ENCODE measurements around the gene TNFSF13B. TPM values are rescaled to one million over a fixed set of nuclear protein-coding genes. Genes with fewer than 3 reads are reported as not detected.

Gene TNFSF13B
- total and polyA plus RNA-seq, 10 of the 15 experiments (the other 5 are each of a cell fraction or from before 2014, with no cell fraction given) = 11.0 to 64.2 (median 17.0) TPM

GRCh38 chr13:108349269-108349668 is 79.8 kb downstream of the TNFSF13B start:
- H3K9me3 ChIP-seq (replicated peaks; ENCODE audit: control insufficient read depth, insufficient read depth, low read length) = no peaks in the 10 kb centered on the region
- no peaks in the 10 kb centered on the region for H3K4me1 ChIP-seq (ENCODE audit: control insufficient read depth, insufficient read depth, low read length)
- POLR2A ChIA-PET = no interaction called here
- H3K27ac ChIP-seq (ENCODE audit: control insufficient read depth, insufficient read depth) = no peak overlapping the region
- RAD21 ChIA-PET (ENCODE audit: unreplicated experiment) = interaction anchor here (1.2 kb wide), 1 partner anchor 259 kb away, joined by 5 read pairs; no protein-coding TSS in a partner anchor
- no peaks in the 10 kb centered on the region for H4K20me1 ChIP-seq (ENCODE audit: control insufficient read depth, insufficient read depth)
- TF ChIP-seq CEBPB (IDR thresholded peaks at IDR 0.05; ENCODE audit: borderline replicate concordance in 1 of 2, low read depth in 2 of 2, low read length in 2 of 2) (no peak), HCFC1 (IDR thresholded peaks at IDR 0.05; ENCODE audit: low read length) (no peak), SREBF1 (IDR thresholded peaks at IDR 0.05; ENCODE audit: low read length) (no peak), FOS (IDR thresholded peaks at IDR 0.05; ENCODE audit: borderline replicate concordance, extremely low read depth, insufficient read length) (no peak), NBN (IDR thresholded peaks at IDR 0.05) (no peak), STAT3 (IDR thresholded peaks at IDR 0.05; ENCODE audit: low read depth, low read length) (no peak), RFX5 (IDR thresholded peaks at IDR 0.05; ENCODE audit: low read depth, low read length) (no peak), ZNF622 (IDR thresholded peaks at IDR 0.05) (no peak), E4F1 (IDR thresholded peaks at IDR 0.05; ENCODE audit: borderline replicate concordance, partially characterized antibody) (no peak), CHD4 (IDR thresholded peaks at IDR 0.05) (no peak), DPF2 (IDR thresholded peaks at IDR 0.05) (no peak), NRF1 (conservative IDR thresholded peaks at IDR 0.05; ENCODE audit: low read depth, low read length) (no peak), IRF4 (IDR thresholded peaks at IDR 0.05; ENCODE audit: low read depth, low read length) (no peak), RELA (IDR thresholded peaks at IDR 0.05; ENCODE audit: borderline replicate concordance, partially characterized antibody) (no peak)
- FAIRE-seq (no peak), DNase-seq (ENCODE audit: low read depth, low spot score) (no peak), ATAC-seq (no peak)
- SMC1A ChIA-PET (ENCODE audit: uncharacterized antibody, unreplicated experiment) = interaction anchor here (0.7 to 1.4 kb wide), 4 partner anchors 14 to 546 kb away, joined by 3 read pairs; no protein-coding TSS in a partner anchor
- no peaks in the 10 kb centered on the region for H3K36me3 ChIP-seq (ENCODE audit: control insufficient read depth in 2 of 2, insufficient read depth in 2 of 2, low read length in 1 of 2)
- no peak overlapping the region for H3K4me2 ChIP-seq (ENCODE audit: control insufficient read depth, insufficient read depth)
- CTCF ChIA-PET = interaction anchor here (1.0 to 1.7 kb wide), 2 partner anchors 11 to 546 kb away, joined by 3 read pairs; no protein-coding TSS in a partner anchor
- in situ Hi-C loops (cut with MboI) (no loop called here), intact Hi-C loops (cut with micrococcal nuclease; ENCODE audit: unreplicated experiment) (no loop called here)
- BruUV-seq (replicated peaks) = no TSS peak
- no peaks in the 10 kb centered on the region for H3K27me3 ChIP-seq (replicated peaks in 1 of 2; ENCODE audit: control insufficient read depth in 2 of 2, insufficient read depth in 2 of 2, low read length in 1 of 2)
- H2AFZ ChIP-seq (ENCODE audit: control insufficient read depth, low read depth, low read length) = no peak overlapping the region
- 41% methylated on average over 1 of the region's 1 CpG for WGBS (ENCODE audit: insufficient coverage, insufficient replicate concordance, low lambda C conversion rate, missing lambda C conversion rate)
- no peak overlapping the region for H3K9ac ChIP-seq (ENCODE audit: control insufficient read depth, insufficient read depth, low read length)
- no peaks in the 10 kb centered on the region for H3K79me2 ChIP-seq (ENCODE audit: control insufficient read depth, insufficient read depth, low read length)
- no peak overlapping the region for H3K4me3 ChIP-seq

All from GM12878 (cell line).